ENCODE data around the gene LRRC14B.

- TF ChIP-seq CTCF (conservative IDR thresholded peaks at IDR 0.05; ENCODE audit: low read depth, low read length) (no peak), EZH2phosphoT487 (IDR thresholded peaks at IDR 0.05; ENCODE audit: borderline replicate concordance, low read length) (no peak), EZH2 (IDR thresholded peaks at IDR 0.05; ENCODE audit: low read length, unreplicated experiment) (no peak)
Measured at GRCh38 chr5:218457-219291, 27.4 kb downstream of the LRRC14B start.

All from PC-3 (cell line).